Fibroblast of skin of right quadriceps (primary cell): ENCODE measurements around the gene DELE1.
A peak's percentile ranks its signal among the peaks of the same experiment; 100 is the strongest.

Experiments
- DNase-seq: peaks from one replicate; pipeline ENCODE4 v3.0.0-alpha.2; 2013

Gene DELE1

DNA sequence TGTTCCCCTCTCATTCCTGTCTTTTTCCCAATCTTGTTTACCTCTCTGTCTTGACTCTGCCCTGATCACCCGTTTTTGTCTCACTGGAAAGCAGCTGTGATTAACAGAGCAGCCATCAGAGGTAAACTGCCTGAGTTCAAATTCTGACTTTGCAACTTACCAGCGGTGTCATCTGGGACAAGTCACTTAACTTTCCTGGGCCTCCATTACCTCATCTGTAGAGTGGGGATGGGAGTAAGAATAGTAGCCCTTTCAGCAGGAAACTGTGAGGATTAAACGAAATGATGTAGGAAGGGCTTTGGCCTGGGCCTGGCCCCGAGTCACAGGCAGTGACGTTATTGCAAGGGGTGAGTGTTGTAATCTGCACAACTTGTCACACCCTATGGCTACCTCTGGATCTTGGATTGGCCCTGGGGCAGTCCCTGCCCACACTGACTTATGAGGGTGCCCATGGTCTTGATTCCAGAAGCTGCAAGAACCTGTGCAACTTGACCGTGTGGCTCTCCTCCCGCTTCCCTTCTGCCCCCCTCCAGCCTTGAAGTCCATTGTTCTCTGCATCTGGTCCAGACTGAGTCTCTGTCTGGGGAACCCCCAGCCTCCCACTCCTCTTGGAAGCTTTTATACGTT, 35.0 kb downstream of the DELE1 start:
- DNase-seq, result no peak

DNA sequence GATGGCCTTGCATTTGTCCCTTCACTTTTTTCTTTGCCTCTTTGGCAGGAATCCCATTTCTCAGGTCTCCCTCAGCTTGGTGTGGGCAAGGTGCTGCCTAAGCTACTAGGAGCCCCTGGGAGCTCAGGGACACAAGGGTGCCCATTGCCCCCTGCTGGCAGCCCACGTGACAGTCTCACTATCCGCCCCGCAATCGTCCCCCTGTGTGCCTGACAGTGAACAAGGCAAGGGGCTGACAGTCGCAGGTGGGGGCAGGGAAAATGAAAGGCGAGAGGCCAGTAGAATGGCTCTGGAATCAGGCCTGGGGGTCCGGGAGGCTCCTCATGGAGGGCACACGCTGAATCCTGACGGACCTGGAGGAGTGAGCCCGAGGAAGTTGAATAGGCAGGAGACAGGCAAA, 36.3 kb downstream of the DELE1 start:
- no peak for DNase-seq

DNA sequence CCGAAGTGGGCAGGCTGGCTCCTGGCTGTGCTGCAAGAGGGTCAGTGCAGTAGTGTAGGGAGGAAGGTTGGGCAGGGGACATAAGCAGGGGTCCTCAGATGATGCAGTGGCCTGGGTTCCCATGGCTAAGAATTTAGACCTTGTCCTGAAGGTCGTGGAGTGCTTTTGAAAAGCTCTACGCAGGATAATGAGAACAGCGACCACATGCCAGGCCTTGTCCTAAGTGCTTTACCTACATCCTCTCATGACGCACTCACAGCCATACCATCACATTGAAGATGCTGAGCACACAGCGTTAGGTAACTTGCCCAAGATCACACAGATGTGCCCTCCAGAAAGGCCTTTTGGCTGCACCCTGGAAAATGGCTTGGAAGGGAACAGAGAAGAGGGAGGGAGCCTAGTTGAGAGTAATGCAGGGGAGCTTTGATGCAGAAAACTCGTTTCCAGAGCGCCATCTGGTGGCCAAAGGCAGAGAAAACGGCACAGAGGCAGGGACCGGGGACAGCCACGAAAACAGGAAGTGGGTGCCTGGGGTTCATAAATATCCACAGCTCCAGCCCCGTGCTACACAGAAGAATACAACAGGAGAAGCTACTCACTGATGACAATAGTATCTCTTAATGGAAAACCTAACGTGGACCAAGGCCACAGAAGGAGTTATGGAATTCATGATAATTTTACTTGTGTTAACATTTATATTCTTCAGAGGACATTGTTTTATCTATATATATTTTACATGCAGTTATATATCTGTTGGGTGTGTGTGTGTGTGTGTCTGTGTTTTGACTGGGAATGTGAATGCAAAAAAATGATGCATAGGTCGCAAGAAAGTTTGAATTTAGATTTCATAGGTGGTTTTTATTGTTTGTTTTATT, 37.0 kb downstream of the DELE1 start:
- peak; percentile 84 for DNase-seq

DNA sequence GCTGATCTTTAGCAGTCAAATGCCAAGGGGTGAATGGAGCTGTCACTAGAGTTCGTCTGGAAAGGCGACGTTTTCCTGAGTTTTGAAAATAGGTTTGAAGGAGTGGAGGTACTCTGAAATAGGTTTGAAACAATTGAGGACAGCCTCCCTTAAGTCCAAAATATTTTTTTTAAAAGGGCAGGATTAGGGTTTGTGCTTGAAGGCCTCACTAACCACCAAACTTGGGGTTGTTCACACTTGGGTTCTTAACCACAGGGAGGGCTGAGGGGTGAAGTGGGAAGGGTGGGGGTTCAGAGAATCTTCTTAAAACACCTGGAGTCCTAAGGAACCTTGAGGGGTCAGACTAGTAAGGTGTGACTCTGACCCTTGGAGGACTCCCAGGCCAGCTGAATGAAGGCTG, 37.8 kb downstream of the DELE1 start:
- no peak for DNase-seq

DNA sequence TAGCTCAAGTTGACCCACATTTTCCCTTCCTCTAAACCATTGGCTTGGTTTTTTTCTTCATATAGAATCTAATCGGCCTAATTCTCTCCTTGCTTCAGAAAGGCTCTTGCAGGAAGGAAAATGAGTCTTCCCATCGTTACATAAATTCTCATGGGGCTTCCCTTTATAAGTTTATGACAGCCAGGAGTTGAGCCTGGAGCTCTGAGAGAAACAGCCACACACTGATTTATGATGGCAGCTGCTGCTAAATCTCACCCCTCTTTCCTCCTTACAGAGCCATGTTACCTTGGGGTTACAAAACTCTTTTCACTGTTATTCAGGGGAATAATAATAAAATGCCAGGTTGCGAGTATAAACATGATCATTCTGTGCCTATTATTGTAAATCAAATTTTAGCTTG, 40.0 kb downstream of the DELE1 start:
- DNase-seq, result no peak

DNA sequence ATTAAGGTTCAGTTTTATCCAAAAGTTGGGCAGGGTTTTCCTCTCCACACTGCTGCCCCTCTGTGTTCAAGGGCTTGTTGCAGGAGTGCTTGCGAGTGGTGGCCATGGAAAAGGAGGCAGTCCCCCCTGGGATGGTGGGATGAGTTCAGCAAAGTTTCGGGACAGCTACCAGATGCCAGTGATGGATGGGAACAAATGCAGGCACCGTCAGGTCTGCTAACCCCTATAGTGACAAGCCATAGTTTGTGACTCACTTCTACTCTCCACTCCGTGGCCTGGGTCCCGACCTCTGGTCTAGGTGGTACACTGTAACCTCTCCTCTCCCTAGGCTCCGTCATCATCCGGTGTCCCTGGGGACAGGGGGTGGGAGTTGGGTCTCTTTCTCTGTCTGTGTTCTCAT, 41.4 kb downstream of the DELE1 start:
- no peak for DNase-seq

DNA sequence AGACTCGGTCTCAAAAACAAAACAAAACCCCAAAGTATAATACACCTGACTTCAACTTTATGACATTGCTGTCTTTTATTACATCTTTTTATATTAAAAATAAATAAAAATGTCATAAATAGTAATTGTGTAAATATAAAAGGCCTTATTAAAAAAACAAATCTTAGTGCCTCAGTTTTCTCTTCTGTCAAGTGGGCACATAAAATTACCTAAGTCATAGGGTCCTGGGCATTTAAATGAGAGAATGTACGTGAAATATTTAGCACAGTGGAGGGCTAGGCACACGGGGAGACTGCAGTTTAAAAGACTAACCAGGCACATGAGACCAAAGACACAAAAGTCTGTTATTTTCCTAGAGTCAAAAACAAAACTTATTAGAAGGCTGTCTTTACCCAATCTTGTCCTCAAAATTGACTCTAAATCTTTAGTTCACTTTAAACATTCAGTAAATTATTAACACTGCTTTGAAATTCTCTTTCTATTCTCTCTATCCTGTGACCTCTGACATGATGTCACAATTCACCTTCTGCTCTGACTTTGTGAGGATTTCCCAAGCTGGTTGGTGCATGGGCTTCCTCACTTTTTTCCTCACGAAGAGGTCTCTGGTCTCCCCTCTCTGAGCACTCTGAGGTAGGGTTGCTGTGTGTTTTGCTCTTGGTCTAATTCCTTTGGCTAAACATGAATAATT, 42.7 kb downstream of the DELE1 start:
- DNase-seq, result no peak

DNA sequence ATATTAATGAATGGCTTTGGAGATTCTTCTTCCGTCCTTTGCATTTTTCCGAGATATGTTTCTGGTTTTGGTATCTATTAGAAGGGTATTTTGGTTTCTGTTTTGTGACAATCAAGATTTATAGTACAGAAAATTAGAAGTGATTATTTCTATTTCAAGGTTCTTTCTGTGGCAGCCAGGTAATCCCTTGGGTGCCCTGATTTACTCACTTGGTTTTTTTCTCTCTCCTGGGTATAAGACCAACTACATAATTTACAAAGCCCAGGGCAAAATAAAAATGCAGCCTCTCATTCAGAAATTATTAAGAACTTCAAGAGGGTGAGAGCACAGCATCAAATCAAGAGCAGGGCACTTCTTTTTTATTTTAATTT, 43.3 kb downstream of the DELE1 start:
- no peak for DNase-seq

DNA sequence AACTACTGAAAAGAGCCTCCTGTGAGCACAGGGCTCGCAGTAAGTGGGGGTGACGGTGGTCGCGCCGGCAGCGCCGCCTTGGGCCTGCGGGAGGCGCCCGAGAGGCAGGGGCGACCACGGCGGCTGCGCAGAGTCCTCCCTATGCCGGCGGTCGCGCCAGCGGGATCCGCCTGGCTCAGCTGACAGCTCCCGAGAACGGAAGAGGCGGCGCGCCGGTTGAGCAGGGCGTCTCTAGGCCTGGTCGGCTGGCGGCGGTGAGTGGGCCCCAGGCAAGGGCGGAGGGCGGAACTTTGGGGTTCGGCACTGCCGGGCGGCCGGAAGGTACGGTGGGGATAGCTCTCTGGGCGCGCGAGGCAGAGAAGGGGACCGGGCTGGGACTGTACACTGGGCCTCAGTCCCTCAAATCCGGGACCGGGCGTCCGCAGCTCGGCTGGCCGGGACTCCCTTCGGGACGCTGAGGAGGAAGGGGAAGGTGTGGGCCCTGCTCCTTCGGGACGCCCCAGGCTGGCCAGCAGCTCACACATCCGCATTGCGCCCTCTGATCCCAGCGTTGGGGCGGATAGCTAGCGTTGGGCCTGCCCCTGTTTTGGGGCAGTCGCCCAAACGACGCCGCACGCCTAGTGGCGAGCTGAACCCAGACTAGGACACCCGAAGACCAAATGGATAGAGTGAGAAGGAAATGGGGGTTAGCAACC, 45.4 kb downstream of the DELE1 start, which contains the start of gene RNF14:
Gene RNF14 (plus strand): TSS at position 192 of the 695 bp plus-strand sequence. CDS start 4,484 bp downstream, outside the sequence.
- DNase-seq, result peak; percentile 93

DNA sequence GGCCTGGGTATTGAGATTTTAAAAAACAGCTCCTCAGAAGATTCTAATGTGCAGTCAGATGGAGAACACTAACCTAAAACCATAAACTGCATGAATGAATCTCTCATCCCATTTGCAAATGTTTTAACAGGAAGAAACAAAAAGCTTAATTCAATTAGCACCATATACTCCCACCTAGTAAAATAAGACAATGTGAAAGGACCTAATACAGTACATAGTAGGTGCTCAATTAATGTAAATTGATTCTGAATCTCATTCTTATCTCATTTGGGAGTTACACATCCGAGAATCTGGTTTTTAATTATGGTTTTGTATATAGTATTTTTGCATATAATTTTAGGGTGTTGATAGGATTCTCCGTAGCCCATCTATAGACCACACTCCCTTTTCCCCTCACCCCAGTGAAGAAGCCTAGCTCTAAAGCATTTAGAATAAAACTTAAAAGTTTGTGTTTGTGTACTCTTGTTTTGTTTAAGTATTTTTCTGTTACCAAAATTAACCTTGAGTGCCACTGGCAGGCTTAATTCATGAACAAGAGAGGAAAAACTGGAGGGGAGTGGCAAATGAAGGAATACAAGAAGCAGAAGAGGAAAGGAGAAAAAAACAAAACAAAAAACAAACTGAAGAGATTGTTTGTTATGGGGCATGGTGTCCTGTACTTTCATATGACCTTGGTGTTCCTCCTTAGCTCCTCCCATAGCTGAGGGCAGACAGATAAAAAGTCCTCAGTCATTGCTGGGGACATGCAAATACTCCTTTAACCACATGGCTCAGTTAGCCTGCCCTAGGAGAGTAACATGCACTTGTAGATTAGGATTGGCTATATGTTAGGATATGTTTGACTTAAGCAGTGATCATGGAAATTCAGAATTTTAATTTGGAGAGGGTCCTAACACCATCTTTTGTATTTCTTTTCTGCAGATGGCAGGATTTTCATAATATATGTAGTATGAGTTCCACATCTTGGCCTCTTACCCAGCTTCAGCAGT, 46.4 kb downstream of the DELE1 start:
- no peak for DNase-seq

DNA sequence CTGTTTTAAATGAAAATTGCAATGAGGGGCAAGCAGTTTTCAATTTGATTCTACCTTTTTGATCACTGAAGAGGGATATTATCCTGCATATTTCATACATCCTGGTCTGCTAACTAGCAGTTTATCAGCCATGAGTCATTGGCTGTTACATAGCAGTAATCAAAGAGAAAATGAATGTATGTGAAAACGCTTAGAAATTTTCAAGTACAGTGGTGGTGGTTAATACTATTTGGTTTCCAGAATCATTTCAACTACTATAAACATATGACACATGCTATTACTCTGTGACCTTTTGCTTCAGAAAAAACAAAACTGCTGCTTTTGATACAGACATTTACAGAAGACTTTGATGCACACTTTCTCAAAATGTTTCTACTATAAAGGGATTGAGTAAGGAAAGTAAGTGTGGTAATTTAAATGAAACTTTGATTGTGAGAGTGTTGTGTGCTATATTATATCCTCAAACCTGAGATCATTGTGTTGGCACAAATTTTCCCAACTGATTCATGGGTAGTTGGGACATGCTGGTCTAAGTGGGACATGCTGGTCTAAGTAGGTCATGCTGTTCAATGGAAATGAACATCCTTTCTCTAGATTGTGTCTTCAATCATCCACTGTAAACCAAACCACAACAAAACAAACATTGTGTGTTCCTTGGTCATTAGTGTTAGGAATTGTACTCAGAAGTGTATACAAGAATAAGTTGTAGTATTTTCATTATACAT, 50.4 kb downstream of the DELE1 start:
- peak; percentile 56 for DNase-seq

DNA sequence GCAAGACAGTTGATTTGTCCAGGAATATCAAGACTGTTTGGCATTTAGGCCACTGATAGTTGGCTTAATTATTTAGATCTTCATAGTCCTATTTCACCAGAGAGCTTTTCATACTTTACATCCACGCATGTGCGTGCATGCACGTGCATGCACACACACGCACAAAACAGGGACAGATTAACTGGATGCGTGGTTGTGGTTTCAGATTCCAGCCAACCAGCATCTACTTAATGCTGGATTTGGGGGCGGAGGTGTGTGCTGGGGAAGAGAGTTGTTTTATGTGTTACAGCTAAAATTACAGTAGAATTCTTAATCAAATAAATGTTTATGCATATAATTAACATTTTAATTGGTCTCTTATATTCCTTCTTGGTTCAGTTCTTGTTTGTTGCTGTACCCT, 52.5 kb downstream of the DELE1 start:
- no peak for DNase-seq

DNA sequence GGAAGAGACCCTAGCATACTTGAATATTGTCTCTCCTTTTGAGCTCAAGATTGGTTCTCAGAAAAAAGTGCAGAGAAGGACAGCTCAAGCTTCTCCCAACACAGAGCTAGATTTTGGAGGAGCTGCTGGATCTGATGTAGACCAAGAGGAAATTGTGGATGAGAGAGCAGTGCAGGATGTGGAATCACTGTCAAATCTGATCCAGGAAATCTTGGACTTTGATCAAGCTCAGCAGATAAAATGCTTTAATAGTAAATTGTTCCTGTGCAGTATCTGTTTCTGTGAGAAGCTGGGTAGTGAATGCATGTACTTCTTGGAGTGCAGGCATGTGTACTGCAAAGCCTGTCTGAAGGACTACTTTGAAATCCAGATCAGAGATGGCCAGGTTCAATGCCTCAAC, 54.7 kb downstream of the DELE1 start:
- no peak for DNase-seq

DNA sequence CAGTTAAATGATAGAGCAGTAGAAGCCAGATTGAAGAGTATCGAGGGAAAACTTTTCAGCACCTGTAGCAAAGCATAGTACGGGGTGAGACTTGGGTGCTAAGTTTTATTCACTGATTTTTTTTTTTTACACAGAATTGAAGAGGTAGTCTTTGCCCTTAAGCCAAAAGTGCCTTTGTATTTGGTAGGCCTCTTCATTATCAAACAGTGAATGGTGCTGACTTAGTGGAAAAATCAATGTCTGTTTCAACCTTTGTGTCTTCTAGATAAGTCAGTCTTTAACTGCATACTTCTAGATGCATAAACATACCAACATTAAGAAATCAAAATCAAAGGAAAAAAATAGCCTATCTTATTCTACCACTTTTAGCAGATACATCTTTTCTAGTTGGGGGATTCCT, 59.0 kb downstream of the DELE1 start:
- DNase-seq, result no peak

DNA sequence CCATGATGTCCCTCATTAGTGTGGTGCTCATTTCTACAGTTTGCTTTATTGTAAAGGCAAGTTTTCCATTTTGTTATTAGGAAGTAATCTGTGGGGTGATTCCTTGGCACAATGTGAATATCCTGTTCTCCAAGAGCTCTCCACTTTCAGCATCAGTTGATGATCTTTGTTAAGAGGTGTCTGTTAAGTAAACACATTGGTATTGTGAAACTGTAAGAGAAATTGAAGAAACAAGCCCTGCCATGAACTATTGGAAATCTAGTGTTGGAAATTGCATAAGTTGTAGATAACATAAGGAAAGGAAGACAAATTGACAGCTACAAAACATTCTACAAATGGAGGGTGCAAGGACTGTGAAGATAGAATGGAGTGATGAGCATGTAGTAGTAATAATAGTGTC, 62.4 kb downstream of the DELE1 start:
- DNase-seq, result no peak

DNA sequence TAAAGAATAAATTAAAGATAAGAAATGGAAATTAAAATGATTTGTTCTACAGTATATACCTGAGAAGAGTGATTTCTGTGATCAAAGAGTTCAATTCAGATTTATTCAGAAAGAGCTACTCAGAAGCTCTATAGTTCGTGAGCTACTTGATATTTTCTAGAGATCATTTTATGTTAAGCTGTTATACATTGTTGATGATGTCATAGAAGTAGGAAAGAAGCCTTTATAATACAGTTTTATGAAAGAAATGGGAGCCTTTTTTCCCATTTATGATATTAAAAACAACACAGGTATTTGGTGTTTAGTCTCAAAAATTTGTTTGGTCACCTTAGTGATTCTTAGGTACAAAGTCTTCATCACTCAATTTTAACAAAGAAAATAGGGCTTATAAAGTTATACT, 66.0 kb downstream of the DELE1 start:
- DNase-seq, result no peak
